GM19240 (cell line): ENCODE results near the gene SLC13A2.
"Not testable (repeated sequence)": the region's sequence is repeated elsewhere in the genome, so short reads cannot be mapped to it uniquely, and the experiment has no call there.

Experiments
- DNase-seq: peaks from one replicate; pipeline ENCODE4 v3.0.0; 2011; ENCODE audit warnings: low spot score; ENCODE audit not compliant: insufficient read length

The SLC13A2 gene, protein sequence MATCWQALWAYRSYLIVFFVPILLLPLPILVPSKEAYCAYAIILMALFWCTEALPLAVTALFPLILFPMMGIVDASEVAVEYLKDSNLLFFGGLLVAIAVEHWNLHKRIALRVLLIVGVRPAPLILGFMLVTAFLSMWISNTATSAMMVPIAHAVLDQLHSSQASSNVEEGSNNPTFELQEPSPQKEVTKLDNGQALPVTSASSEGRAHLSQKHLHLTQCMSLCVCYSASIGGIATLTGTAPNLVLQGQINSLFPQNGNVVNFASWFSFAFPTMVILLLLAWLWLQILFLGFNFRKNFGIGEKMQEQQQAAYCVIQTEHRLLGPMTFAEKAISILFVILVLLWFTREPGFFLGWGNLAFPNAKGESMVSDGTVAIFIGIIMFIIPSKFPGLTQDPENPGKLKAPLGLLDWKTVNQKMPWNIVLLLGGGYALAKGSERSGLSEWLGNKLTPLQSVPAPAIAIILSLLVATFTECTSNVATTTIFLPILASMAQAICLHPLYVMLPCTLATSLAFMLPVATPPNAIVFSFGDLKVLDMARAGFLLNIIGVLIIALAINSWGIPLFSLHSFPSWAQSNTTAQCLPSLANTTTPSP

DNA sequence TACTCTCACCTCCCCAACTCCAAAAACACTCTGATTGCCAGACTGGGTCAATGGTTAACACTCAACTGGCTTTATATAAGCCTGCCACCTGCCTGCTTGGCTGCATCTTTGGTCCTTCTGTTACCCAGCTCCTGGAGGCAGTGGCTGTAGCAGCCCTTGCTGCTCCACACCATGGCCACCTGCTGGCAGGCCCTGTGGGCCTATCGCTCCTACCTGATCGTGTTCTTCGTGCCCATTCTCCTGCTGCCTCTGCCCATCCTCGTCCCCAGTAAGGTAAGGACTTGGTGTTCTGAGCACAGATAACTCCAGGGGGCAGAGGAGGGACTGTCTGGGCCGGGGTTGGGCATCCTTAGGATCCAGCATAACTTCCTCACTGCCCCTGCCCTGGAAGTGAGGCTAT lies at the start of gene SLC13A2:
TSS of gene SLC13A2 (plus strand) at position 103 of the 400 bp plus-strand sequence. CDS start at position 172, 69 bp downstream.
- DNase-seq: no peak

DNA sequence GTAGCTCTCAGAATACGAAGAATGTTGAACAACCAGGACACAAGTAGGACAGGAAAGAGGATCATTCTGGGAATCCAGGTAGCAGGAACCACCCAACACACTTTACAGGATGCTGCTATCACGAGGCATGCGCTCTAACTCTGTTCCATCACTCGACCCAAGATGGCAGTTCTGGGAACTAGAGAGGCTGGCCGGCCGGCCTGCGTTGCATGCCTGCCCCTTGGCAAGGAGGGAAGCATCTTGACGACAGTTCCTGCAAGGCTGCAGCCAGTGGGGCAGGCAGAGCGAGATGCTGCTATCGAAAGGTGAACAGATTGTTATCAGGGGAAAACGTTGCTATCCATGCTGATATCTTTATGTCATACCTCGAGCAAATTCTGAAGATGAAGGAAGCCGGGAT lies 48.2 kb upstream of the SLC13A2 start:
- no peak for DNase-seq

DNA sequence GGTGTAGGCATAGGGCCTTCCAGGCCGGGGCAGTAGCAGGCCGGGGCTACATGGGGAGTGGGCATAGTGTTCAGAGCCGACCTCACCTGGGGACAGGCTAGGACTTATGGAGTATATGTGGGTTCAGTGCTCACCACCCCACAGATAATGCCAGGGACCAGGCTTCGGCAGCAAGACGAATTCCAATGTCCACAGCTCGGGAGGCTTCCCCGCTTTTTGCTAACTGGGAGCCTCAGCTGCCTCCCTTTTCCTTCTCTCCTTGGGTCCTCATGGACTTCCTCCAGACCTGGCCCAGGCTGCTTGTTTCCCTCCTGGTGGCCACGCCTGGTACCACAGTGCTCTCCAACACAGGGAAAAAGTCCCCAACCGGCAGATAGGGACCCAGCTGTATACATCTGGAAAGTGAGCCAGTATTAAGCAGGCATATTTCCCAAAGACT lies 47.3 kb upstream of the SLC13A2 start:
- DNase-seq: no peak

DNA sequence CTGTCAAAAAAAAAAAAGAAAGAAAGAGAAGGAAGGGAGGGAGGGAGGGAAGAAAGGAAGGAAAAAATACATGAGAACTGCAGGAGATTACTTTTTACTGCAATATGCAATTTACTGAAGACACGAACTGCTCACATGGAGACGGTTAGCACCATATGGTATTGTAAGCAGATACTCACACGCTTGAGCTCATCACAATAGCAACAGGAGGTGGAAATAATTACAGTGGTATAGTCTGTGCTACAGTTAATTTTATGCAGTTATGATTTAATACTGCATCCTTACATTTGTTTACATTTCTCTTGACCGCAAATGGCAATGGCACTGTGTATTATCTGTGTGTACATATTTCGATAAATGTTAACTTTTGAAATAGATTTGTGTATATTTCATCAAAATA lies 46.1 kb upstream of the SLC13A2 start:
- DNase-seq: no peak

DNA sequence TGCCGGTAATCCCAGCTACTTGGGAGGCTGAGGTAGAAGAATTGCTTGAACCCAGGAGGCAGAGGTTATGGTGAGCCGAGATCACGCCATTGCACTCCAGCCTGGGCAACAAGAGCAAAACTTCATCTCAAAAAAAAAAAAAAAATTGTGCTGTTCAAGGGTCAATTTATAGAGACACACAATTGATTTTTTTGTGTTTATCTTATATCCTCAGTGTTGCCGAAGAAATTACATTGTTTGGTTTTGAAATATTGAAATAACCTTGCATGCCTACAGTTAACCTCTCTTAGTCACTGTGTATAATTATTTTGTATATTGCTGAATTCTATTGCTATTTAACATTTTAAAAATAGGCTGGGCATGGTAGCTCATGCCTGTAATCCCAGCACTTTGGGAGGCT lies 45.5 kb upstream of the SLC13A2 start:
- DNase-seq: not testable (repeated sequence)

DNA sequence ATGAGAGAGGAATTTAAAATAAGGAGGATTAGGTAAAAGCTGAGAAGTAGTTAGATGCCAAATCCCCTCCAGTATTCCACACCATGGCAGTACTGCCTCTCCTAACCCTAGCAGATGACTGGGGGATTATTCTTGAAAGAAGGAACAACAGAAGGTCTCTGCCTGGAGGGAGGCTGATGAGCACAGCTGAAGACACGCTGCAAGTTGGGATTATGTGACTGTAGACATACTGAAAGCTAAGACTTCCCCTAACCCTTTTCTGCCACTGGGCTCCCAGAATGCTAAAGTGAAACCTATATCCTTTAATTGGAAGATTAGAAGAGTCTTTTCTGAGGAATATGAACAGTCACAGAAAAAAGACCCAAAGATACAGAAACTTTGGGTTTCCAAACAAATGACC lies 39.7 kb upstream of the SLC13A2 start:
- DNase-seq: no peak

DNA sequence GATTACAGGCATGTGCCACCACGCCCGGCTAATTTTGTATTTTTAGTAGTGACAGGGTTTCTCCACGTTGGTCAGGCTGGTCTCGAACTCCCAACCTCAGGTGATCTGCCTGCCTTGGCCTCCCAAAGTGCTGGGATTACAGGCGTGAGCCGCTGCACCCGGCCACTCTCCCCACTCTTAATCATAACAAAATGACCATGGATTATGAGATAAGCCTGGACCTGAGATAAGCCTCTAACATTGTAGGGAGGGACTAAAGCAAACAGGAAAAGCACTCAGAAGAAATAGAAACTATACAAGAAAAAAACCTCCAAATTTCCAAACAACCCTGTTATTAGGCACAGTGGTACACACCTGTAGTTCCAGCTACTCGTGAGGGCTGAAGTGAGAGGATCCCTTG lies 39.1 kb upstream of the SLC13A2 start:
- not testable (repeated sequence) for DNase-seq

DNA sequence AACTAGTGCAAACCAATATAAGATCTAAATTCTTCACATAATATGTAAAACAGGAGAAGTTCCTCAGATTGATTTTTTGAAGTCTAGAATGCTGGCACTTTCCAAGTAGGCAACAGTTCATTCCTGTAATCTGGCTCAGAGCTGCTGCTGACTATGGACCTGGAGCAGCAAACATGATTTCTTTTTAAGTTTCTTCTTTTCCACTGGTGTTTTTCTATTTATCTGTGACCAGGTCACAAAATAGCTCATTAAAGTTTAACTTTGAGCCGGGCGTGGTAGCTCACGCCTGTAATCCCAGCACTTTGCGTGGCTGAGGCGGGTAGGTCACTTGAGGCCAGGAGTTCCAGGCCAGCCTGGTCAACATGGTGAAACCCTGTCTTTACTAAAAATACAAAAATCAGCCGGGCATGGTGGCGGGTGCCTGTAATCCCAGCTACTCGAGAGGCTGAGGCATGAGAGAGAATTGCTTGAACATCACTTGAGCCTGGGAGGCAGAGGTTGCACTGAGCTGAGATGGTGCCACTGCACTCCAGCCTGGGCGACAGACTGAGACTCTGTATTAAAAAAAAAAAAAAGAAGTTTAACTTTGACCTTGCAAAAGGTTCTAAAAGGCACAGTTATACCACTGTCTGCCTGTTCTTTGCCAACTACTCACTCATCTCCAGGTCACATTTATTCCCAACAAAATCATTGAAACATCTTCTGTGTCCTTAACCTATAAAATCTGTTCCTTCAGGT lies 29.4 kb upstream of the SLC13A2 start:
- no peak for DNase-seq

DNA sequence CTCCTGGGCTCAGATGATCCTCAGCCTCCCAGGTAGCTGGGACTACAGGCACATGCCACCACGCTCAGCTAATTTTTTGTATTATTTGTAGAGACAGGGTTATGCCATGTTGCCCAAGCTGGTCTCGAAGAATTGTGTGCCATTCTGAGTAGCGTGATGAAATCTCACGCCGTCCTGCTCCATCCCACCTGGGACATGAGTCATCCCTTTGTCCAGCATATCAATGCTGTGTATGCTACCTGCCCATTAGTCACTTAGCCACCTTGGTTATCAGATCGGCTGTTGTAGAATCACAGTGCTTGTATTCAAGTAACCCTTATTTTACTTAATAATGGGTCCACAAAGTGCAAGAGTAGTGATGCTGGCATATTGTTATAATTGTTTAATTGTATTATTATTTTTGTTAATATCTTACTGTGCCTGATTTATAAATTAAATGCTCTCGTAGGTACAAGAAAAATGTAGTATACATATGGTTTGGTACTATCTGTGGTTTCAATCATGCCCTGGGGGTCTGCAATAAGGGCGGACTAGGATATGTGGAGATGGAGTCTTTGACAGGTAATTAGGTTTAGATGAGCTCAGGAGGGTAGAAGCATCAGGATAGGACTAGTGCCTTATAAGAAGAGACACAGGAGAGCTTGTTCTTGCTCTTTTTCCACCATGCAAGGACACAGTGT lies 26.6 kb upstream of the SLC13A2 start:
- no peak for DNase-seq

DNA sequence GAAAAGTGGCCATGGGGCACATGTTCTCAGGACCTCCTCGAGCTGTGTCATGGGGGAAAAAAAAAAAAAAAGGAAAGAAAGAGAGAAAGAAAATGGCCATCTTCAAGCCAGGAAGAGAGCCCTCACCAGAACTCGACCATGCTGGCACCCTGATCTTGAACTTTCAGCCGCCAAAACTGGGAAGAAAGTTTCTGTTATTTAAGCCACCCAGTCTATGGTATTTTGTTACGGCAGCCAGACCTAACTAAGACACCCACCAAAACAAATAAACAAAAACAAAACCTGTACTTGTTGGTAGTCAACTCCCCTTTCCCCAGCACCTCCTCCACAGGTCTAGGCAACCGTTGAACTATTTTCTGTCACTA lies 26.1 kb upstream of the SLC13A2 start:
- no peak for DNase-seq

DNA sequence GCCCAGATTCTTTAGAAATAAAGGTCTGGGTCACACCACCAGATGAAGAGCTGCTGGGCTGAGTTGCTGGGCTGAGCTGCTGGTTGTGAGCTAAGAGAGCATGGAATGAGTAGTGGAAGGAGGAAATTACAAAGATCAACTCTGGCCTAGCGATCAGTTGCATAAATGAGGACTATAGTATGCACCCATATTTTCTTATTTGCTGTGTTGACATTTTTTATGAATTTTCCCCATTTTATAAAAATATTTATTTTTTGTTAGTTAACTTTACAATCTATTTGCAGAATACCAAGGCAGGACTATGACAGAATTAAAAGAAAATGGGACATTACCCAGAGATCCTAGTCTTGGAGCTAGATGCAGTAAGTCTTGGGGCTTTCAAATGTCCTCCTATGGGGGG lies 23.6 kb upstream of the SLC13A2 start:
- no peak for DNase-seq

DNA sequence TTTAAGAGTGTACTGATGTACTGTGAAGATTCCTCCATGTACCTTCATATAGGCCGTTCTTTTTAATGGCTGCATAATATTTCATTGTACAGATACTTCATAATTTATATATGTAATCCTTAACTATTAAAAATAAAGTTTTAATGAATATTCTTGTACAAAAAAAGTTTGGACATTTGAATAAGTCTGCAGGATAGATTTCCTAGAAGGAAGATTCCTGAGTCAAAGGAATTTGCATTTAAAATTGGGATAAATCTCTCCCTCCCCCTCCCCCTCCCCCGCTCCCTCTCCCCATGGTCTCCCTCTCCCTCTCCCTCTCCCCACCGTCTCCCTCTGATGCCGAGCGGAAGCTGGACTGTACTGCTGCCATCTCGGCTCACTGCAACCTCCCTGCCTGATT lies 15.6 kb upstream of the SLC13A2 start:
- no peak for DNase-seq

DNA sequence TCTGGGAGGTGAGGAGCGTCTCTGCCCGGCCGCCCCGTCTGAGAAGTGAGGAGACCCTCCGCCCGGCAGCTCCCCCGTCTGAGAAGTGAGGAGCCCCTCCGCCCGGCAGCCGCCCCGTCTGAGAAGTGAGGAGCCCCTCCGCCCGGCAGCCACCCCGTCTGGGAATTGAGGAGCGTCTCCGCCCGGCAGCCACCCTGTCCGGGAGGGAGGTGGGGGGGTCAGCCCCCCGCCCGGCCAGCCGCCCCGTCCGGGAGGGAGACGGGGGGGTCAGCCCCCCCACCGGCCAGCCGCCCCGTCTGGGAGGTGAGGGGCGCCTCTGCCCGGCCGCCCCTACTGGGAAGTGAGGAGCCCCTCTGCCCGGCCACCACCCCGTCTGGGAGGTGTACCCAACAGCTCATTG lies 14.6 kb upstream of the SLC13A2 start:
- DNase-seq: not testable (repeated sequence)

DNA sequence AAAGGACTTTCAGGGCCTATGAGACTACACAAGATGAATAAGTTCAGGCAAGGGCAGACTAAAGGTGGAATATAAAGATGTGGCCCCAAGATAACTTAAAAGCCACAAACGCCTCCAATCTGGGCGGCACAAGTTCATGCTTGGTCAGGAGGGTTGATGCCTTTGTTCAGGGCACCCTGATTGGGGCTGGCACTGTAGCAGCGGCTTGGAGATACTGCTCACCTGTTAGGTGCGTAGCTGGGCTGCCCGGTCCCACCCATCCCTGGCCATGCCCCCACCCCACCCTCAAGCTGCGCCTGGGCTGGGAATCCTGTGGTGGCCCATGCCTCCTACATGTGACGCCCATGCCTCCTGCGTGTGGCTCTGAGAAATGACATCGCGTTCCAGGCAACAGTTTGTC lies 12.5 kb upstream of the SLC13A2 start:
- DNase-seq: no peak

DNA sequence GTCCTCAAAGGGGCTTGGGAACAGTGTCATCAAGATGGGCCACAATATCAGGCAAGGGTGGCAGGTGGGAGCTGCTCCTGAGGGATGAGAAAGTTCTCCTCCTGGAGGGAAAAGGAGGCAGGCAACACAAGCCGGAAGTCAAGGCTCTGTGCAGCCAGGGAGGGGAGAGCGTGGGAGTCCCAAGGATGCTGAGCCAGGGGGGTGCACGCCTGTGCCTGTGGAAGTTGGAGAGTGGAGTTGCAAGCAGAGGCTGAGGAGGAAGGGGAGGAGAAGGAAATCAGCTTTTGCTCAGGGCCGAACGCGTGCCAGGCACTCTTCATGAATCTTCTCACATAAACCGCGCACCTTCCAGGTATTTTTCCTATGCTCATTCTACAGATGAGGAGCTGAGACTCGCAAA lies 7.4 kb upstream of the SLC13A2 start:
- DNase-seq: no peak

DNA sequence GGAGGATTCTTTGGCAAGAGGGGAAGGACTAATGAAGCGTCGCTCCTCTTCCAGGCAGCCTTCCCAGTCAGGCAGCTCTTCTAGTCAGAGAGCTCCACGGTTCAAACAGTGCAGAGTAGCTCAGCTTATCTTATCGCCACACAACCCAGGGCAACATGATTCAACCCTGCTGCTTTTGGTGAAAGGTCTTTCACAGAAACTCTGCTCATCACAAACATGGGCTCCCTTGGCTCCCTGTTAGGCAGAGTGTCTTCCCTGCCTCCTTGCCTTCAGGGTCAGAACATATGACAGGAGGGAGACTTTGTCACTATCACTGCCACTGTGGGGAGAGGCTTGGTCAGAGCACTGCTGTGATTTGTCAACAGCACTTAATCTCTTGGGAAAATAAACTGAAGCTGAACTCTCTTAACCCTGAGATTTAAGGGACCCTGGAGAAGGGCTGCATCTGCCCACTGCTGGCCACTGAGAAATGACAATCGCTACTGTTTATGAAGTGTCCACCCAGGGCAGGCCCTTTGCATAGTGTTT lies 6.9 kb upstream of the SLC13A2 start:
- no peak for DNase-seq

DNA sequence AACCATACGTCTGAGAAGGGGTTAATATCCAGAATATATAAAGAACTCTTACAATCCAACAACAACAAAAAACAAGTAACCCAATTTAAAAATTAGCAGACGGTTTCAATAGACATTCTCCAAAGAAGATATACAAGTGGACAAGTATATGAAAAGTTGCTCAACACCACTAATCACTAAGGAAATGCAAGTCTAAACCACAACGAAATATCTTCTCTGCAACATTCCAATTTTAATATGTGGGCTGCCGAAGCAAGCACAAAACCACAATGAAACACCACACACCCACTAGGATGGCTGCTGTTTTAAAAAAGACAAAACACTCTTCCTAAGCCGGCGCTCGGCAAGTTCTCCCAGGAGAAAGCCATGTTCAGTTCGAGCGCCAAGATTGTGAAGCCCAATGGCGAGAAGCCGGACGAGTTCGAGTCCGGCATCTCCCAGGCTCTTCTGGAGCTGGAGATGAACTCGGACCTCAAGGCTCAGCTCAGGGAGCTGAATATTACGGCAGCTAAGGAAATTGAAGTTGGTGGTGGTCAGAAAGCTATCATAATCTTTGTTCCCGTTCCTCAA lies 5.9 kb upstream of the SLC13A2 start:
- no peak for DNase-seq

DNA sequence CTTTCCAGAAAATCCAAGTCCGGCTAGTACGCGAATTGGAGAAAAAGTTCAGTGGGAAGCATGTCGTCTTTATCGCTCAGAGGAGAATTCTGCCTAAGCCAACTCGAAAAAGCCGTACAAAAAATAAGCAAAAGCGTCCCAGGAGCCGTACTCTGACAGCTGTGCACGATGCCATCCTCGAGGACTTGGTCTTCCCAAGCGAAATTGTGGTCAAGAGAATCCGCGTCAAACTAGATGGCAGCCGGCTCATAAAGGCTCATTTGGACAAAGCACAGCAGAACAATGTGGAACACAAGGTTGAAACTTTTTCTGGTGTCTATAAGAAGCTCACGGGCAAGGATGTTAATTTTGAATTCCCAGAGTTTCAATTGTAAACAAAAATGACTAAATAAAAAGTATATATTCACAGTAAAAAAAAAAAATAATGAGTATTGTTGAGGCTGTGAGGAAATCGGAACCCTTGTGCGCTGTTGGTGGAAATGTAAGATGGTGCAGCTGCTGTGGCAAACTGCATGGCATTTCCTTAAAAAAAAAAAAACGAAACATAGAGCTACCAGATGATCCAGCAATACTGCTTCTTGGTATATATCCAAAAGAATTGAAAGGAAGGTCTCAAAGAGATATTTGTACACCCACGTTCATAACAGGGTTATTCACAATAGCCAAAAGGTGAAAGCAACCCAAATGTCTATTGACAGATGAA lies 5.3 kb upstream of the SLC13A2 start:
- DNase-seq: not testable (repeated sequence)

DNA sequence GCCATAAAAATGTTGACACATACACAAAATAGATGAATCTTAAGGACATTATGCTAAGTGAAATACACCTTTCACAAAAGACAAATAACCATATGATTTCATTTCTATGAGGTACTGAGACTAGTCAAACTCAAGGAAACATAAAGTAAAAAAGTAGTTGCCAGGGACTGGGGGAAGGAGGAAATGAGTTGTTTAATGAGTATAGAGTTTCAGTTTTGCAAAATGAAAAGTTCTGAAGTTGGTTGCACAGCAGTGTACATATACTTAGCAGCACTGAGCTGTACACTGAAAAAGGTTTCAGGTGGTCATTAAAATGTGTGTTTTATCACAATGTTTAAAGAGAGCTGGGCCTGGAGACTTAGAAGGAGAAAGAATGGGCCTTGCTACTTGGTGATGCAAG lies 4.7 kb upstream of the SLC13A2 start:
- DNase-seq: peak; percentile 35

DNA sequence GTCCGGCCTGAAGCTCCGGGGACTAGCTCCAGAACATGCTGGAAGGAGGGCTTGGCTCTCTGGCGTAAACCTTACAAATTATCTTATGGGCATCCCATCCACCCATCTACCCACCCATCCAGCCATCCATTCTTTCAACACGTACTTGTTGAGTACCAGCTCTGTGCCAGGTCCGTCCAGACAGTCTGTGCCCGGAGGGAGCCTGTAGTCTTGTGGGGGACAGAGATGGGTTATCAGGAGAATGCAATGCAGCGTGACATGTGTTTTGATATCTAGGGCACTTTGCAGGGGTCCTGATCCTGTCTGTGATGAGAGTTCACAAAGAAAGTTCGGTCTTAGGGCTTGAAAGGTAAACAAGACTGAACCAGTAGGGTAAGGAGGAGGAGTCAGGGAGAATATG lies 4.1 kb upstream of the SLC13A2 start:
- DNase-seq: no peak
